Measurements from ENCODE around the gene RRAS.

Gene RRAS

DNA sequence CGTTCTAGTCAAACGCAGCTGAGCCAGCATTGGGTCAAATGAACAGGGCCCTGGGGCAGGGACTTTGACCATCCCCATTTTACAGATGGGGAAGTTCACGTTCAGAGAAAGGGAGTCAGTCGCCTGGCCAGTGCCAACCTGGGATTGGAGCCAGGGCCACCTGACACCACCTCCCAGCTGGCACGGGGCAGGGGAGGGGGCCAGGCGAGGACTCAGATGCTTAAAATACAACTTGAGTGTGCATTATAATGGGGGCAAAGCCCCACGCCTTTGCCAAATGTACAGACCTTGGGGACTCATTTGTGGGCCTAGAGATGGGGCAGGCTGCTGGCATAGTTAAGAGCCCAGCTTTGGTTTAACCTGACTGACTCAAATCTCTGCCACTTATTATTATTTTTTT is 34.3 kb downstream of the RRAS start:
- H4K20me1 ChIP-seq, result peaks cover 61 to 100% (median 87%) of the 10 kb centered on the region in 11 experiments
- no peaks in the 10 kb centered on the region for H3K27me3 ChIP-seq
- TF ChIP-seq Cebpa-rat (IDR thresholded peaks at IDR 0.05), result no peak
- H3K4me1 ChIP-seq, result peaks cover 0 to 11% (median 0%) of the 10 kb centered on the region in 10 experiments; a peak in 4 of 20 replicates
- H3K4me3 ChIP-seq, result no peak overlapping the region
- peak overlapping the region in 1 of 11 experiments; percentile 13; a peak in 1 of 22 replicates for H3K27ac ChIP-seq
- H3K36me3 ChIP-seq, result peaks cover 93 to 100% (median 100%) of the 10 kb centered on the region in 11 experiments
- no peaks in the 10 kb centered on the region for H3K9me3 ChIP-seq (replicated peaks in 1 of 11)
- H3K4me2 ChIP-seq, result peak overlapping the region in 2 of 11 experiments; percentile 5 to 19; a peak in 1 of 22 replicates
- H3K9ac ChIP-seq, result peak overlapping the region in 2 of 11 experiments; percentile 43 to 60; a peak in 2 of 22 replicates

GRCh38 chr19:49602806-49603205 is 37.1 kb downstream of the RRAS start:
- Histone ChIP-seq H3K4me3 (no peak overlapping the region), H3K36me3 (peaks cover 96 to 100% (median 100%) of the 10 kb centered on the region in 11 experiments), H4K20me1 (peaks cover 59 to 100% (median 89%) of the 10 kb centered on the region in 11 experiments; a peak in 21 of 22 replicates), H3K9ac (no peak overlapping the region), H3K27ac (no peak overlapping the region), H3K4me1 (peaks cover 0 to 11% (median 0%) of the 10 kb centered on the region in 10 experiments; a peak in 4 of 20 replicates), H3K27me3 (no peaks in the 10 kb centered on the region), H3K4me2 (no peak overlapping the region), H3K9me3 (replicated peaks in 1 of 11) (no peaks in the 10 kb centered on the region)
- TF ChIP-seq Cebpa-rat (IDR thresholded peaks at IDR 0.05), result no peak

GRCh38 chr19:49601482-49602038 is 38.4 kb downstream of the RRAS start:
- Histone ChIP-seq H3K4me3 (no peak overlapping the region), H3K27me3 (no peaks in the 10 kb centered on the region), H3K36me3 (peaks cover 95 to 100% (median 100%) of the 10 kb centered on the region in 11 experiments), H3K9ac (no peak overlapping the region), H3K9me3 (replicated peaks in 1 of 11) (no peaks in the 10 kb centered on the region), H4K20me1 (peaks cover 53 to 100% (median 89%) of the 10 kb centered on the region in 11 experiments; a peak in 21 of 22 replicates), H3K4me2 (no peak overlapping the region), H3K4me1 (peaks cover 0 to 11% (median 0%) of the 10 kb centered on the region in 10 experiments; a peak in 4 of 20 replicates), H3K27ac (no peak overlapping the region)
- TF ChIP-seq Cebpa-rat (IDR thresholded peaks at IDR 0.05), result no peak

- Histone ChIP-seq H4K20me1 (peaks cover 43 to 100% (median 84%) of the 10 kb centered on the region in 11 experiments; a peak in 21 of 22 replicates), H3K36me3 (peaks cover 90 to 98% (median 95%) of the 10 kb centered on the region in 11 experiments), H3K9me3 (replicated peaks in 1 of 11) (no peaks in the 10 kb centered on the region)
These were observed 40.3 kb downstream of the RRAS start for GRCh38 chr19:49599378-49600295.

DNA sequence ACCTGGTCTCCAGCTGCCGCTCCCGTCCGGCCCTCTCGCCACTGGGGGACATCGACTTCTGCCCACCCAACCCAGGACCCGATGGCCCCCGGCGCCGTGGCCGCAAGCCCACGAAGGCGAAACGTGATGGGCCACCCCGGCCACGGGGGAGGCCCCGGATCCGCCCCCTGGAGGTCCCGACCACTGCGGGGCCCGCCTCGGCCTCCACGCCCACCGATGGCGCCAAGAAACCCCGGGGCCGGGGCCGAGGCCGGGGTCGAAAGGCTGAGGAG is 42.3 kb downstream of the RRAS start:
- Histone ChIP-seq H3K36me3 (peaks cover 81 to 89% (median 86%) of the 10 kb centered on the region in 11 experiments), H3K9me3 (replicated peaks in 1 of 11) (no peaks in the 10 kb centered on the region), H3K27me3 (no peaks in the 10 kb centered on the region), H3K4me2 (no peak overlapping the region), H3K27ac (no peak overlapping the region), H3K4me3 (no peak overlapping the region), H3K9ac (no peak overlapping the region), H4K20me1 (peaks cover 37 to 97% (median 81%) of the 10 kb centered on the region in 11 experiments; a peak in 21 of 22 replicates), H3K4me1 (peaks cover 7 to 15% (median 10%) of the 10 kb centered on the region in 10 experiments; a peak in 19 of 20 replicates)
- no peak for TF ChIP-seq Cebpa-rat (IDR thresholded peaks at IDR 0.05)

More at GRCh38 chr19:49599378-49600295, 40.3 kb downstream of the RRAS start:
- H3K4me2 ChIP-seq, result no peak overlapping the region
- TF ChIP-seq Cebpa-rat (IDR thresholded peaks at IDR 0.05), result no peak
- H3K4me1 ChIP-seq, result no peaks in the 10 kb centered on the region; a peak in 1 of 20 replicates
- no peak overlapping the region for H3K27ac ChIP-seq
- H3K27me3 ChIP-seq, result no peaks in the 10 kb centered on the region
- peak overlapping the region in 2 of 11 experiments; percentile 18 to 23; a peak in 3 of 22 replicates for H3K9ac ChIP-seq
- H3K4me3 ChIP-seq, result no peak overlapping the region

DNA sequence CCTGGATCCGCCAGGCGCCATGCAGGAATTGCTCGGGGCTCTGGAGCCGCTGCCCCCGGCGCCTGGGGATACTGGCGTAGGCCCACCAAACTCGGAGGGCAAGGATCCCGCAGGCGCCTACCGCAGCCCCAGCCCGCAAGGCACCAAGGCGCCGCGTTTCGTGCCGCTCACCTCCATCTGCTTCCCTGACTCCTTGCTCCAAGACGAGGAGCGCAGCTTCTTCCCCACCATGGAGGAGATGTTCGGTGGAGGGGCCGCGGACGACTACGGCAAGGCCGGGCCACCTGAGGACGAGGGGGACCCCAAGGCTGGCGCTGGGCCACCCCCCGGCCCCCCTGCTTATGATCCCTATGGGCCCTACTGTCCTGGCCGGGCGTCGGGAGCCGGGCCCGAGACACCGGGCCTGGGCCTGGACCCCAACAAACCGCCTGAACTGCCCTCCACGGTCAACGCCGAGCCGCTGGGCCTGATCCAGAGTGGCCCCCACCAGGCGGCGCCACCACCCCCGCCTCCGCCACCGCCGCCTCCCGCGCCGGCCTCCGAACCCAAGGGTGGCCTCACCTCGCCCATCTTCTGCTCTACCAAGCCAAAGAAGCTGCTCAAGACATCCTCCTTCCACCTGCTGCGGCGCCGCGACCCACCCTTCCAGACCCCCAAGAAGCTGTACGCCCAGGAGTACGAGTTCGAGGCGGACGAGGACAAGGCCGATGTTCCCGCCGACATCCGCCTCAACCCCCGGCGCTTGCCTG is 42.8 kb downstream of the RRAS start:
- no peak overlapping the region for H3K27ac ChIP-seq
- H3K4me1 ChIP-seq, result peaks cover 7 to 20% (median 11%) of the 10 kb centered on the region in 10 experiments; a peak in 19 of 20 replicates
- H4K20me1 ChIP-seq, result peaks cover 38 to 97% (median 81%) of the 10 kb centered on the region in 11 experiments; a peak in 21 of 22 replicates
- H3K36me3 ChIP-seq, result peaks cover 76 to 84% (median 81%) of the 10 kb centered on the region in 11 experiments
- H3K27me3 ChIP-seq, result no peaks in the 10 kb centered on the region
- H3K9ac ChIP-seq, result no peak overlapping the region
- H3K4me3 ChIP-seq, result no peak overlapping the region
- no peak for TF ChIP-seq Cebpa-rat (IDR thresholded peaks at IDR 0.05)
- no peaks in the 10 kb centered on the region for H3K9me3 ChIP-seq (replicated peaks in 1 of 11)
- no peak overlapping the region for H3K4me2 ChIP-seq

GRCh38 chr19:49596407-49596806 is 43.5 kb downstream of the RRAS start:
- Histone ChIP-seq H3K4me1 (peaks cover 7 to 22% (median 11%) of the 10 kb centered on the region in 10 experiments; a peak in 19 of 20 replicates), H4K20me1 (peaks cover 34 to 95% (median 75%) of the 10 kb centered on the region in 11 experiments; a peak in 21 of 22 replicates), H3K4me2 (no peak overlapping the region), H3K36me3 (peaks cover 68 to 77% (median 73%) of the 10 kb centered on the region in 11 experiments), H3K27me3 (no peaks in the 10 kb centered on the region), H3K4me3 (no peak overlapping the region), H3K9me3 (replicated peaks in 1 of 11) (no peaks in the 10 kb centered on the region), H3K27ac (no peak overlapping the region), H3K9ac (no peak overlapping the region)
- no peak for TF ChIP-seq Cebpa-rat (IDR thresholded peaks at IDR 0.05)

DNA sequence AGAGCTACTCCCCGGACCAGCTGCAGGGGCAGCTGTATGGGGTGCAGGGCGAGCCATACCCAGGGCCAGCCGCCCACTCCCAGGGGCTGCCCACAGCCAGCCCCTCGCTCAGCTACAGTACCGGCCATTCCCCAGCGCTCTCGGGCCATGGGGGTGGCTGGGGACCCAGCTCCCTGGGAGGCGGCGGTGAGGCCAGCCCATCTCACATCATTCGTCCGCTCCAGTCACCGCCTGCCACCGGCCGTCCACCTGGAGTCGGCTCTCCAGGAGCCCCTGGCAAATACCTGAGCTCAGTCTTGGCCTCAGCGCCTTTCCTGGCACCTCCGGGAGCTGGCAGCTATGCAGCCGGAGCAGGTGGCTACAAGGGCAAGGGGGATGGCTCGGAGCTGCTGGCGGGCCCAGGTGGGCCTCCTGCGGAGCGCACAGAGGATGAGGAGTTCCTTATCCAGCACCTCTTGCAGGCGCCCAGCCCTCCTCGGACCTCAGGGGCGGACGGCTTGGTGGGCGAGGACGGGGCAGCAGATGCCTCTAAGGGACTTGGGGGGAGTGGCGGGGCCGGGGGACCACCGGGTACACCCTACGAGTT is 44.0 kb downstream of the RRAS start:
- TF ChIP-seq Cebpa-rat (IDR thresholded peaks at IDR 0.05), result no peak
- Histone ChIP-seq H3K27me3 (no peaks in the 10 kb centered on the region), H3K9ac (no peak overlapping the region), H3K27ac (no peak overlapping the region), H3K4me2 (no peak overlapping the region), H3K4me3 (no peak overlapping the region), H3K9me3 (replicated peaks in 1 of 11) (no peaks in the 10 kb centered on the region), H4K20me1 (peaks cover 34 to 90% (median 74%) of the 10 kb centered on the region in 11 experiments; a peak in 21 of 22 replicates), H3K36me3 (peaks cover 63 to 72% (median 69%) of the 10 kb centered on the region in 11 experiments), H3K4me1 (peaks cover 7 to 22% (median 11%) of the 10 kb centered on the region in 10 experiments; a peak in 19 of 20 replicates)
